Activated CD4-positive, alpha-beta memory T cell treated with anti-CD3 and anti-CD28 coated beads, Interleukin-2, amount 10 ng/mL, durations not matched to agents 7 days and 5 days (primary cell): ENCODE data around the gene VWA1. TPM values are rescaled to one million over a fixed set of nuclear protein-coding genes. Genes with fewer than 3 reads are reported as not detected.
"Not testable (repeated sequence)": the region's sequence is repeated elsewhere in the genome, so short reads cannot be mapped to it uniquely, and the experiment has no call there.

ENCODE experiments used
- CTCF ChIA-PET: fragments of 350-600 bp; sonication (Branson Sonifier 250); formaldehyde crosslinking; loops from one replicate; lab custom pipeline; 2021; ENCODE audit warnings: antibody characterized with exemption, inconsistent platforms; lab: Charles Lee
- POLR2A ChIA-PET: fragments of 350-600 bp; sonication (Branson Sonifier 250); formaldehyde crosslinking; loops from one replicate; lab custom pipeline; 2021; ENCODE audit warnings: antibody characterized with exemption; lab: Charles Lee
- DNase-seq: peaks from one replicate; pipeline ENCODE4 v3.0.0-alpha.2; 2020
- H3K27ac Mint-ChIP-seq: one replicate; pipeline ENCODE4 v1.8.0; 2021; ENCODE audit warnings: mild to moderate bottlenecking, mixed read lengths
- H3K27me3 Mint-ChIP-seq: one replicate; pipeline ENCODE4 v1.8.0; 2021; ENCODE audit warnings: mixed read lengths
- H3K36me3 Mint-ChIP-seq: one replicate; pipeline ENCODE4 v1.8.0; 2021; ENCODE audit warnings: low read depth, mixed read lengths
- H3K4me1 Mint-ChIP-seq: one replicate; pipeline ENCODE4 v1.8.0; 2021; ENCODE audit warnings: mixed read lengths
- H3K4me3 Mint-ChIP-seq: one replicate; pipeline ENCODE4 v1.8.0; 2021; ENCODE audit warnings: mild to moderate bottlenecking, mixed read lengths
- H3K9me3 Mint-ChIP-seq: one replicate; pipeline ENCODE4 v1.8.0; 2021; ENCODE audit warnings: mixed read lengths
- total RNA-seq, 2 experiments: library from RNA; stranded (reverse); gene quantifications; one replicate each; pipeline ENCODE4 v1.2.3, GENCODE V29; 2021

VWA1 gene
- total RNA-seq, 2 experiments from 2014 or later: 0.33 to 0.45 TPM

DNA sequence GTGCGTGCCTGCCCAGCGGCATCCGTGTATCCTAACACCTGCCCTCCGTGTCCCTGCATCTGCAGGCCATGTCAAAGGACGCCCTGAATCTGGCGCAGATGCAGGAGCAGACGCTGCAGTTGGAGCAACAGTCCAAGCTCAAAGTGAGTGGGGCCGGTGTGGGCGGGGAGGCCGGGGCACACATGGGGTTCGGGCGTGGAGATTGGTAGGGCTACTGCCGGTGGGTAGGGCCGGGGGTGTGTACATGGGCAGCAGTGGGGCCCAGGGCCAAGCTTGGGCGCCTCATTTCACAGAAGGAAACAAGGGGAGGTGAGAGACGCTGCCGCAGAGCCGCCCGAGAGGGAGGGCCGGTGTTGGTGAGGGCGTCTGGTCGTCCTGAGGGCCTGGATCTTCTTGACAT lies 15.1 kb downstream of the VWA1 start:
- CTCF ChIA-PET, H3K4me1 Mint-ChIP-seq, H3K4me3 Mint-ChIP-seq, DNase-seq, H3K27me3 Mint-ChIP-seq, H3K27ac Mint-ChIP-seq, H3K9me3 Mint-ChIP-seq, H3K36me3 Mint-ChIP-seq, POLR2A ChIA-PET: not testable (repeated sequence)

DNA sequence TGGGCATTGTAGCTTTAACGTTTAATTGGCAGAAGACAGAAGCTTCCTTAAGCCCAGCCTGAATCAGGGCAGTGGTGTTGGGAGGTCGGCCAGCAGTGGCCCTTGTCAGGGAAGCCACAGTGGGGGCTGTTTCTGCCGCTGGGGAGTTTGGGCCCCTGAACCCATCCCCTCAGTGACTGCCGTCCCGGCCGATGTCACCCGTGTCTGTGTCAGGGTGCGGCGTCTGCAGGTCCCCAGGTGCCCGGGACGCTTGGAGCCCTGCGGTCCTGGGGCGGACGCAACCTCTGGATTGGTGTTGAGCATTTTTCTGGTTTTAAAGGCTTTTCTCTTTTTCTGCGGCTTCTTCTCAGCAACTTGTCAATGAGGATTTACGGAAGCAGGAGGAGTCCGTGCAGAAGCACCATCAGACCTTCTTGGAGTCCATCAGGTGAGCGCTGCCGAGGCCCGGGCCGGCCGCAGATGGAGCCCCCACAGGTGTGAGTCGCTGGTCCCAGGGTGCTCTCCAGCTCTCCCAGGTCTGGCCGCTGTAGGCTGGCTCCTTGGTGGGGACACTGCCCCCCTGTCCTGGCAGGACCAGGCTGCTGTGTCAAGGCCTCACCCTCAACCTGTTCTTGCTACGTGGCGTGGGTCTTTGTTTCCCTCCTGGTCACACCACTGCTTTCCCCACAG lies 16.3 kb downstream of the VWA1 start:
- H3K4me3 Mint-ChIP-seq: no peak overlapping the region
- no peak overlapping the region for H3K27ac Mint-ChIP-seq
- DNase-seq: no peak
- POLR2A ChIA-PET: no interaction called here
- CTCF ChIA-PET: no interaction called here
- H3K36me3 Mint-ChIP-seq: no peaks in the 10 kb centered on the region
- no peaks in the 10 kb centered on the region for H3K9me3 Mint-ChIP-seq
- no peaks in the 10 kb centered on the region for H3K4me1 Mint-ChIP-seq
- H3K27me3 Mint-ChIP-seq: peaks cover 4% of the 10 kb centered on the region

DNA sequence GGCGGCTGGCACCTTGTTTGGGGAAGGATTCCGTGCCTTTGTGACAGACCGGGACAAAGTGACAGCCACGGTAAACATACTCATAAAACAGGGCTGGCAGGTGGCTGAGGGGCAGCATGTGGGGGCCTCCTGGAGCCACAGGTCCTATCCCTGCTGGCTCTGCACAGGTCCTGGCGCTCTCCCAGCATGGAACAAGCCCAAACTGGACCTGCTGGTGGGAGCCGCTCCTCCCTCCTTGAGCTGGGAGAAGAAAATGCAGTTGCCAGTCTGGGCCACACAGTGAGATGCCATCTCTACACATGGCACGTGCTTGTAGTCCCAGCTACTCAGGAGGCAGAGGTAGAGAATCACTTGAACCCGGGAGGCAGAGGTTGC lies 16.9 kb downstream of the VWA1 start:
- H3K27ac Mint-ChIP-seq, H3K27me3 Mint-ChIP-seq, DNase-seq, POLR2A ChIA-PET, H3K36me3 Mint-ChIP-seq, H3K9me3 Mint-ChIP-seq, H3K4me1 Mint-ChIP-seq, H3K4me3 Mint-ChIP-seq, CTCF ChIA-PET: not testable (repeated sequence)

DNA sequence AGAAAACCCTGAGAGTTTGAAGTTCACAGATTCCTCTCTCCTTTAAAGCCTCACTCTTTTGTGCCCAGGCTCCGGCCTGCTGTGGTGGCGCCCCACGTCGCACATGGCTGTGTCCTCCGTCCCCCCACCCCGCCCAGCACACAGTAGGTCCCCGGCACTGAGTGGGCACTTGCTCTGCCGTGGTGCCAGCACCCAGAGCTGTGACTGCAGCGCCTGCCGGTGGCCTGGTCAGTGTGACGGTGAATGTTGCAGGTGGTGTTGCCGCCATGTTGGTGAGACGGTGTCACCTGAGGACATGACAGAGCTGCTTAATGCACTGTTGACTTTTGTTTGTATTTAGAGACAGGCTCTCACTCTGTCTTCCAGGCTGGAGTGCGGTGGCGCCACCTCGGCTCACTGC lies 17.4 kb downstream of the VWA1 start:
- no peaks in the 10 kb centered on the region for H3K36me3 Mint-ChIP-seq
- no peak overlapping the region for H3K4me3 Mint-ChIP-seq
- DNase-seq: no peak
- ChIA-PET POLR2A (no interaction called here), CTCF (no interaction called here)
- H3K27me3 Mint-ChIP-seq: peaks cover 4% of the 10 kb centered on the region
- H3K4me1 Mint-ChIP-seq: no peaks in the 10 kb centered on the region
- no peak overlapping the region for H3K27ac Mint-ChIP-seq
- H3K9me3 Mint-ChIP-seq: no peaks in the 10 kb centered on the region

DNA sequence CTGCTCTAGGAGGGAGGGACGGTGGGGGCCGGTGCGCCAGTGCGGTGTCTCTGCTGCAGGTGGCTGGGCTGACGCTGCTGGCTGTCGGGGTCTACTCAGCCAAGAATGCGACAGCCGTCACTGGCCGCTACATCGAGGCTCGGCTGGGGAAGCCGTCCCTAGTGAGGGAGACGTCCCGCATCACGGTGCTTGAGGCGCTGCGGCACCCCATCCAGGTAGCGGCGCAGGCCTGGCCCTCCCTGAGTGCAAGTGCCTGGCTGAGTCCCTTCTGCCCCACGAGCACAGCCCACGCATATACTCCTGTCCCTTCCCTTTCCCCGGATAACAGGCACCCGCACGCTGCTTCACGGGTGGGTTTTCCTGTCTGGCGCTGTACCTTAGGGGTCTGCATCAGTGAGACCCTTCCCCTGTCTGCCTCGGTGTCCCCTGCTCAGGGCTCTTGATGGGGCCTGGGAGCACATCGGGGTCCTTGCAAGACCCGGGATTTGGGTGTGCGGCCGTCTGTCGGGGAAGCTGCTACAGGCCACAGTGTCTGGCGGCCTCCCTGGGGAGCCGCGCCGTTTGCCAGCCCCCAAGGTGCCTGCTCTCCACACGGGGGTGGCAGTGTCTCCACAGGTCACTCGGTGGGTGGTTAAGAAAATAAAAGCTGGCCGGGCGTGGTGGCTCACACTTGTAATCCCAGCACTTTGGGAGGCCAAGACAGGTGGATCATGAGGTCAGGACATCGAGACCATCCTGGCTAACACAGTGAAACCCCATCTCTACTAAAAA lies 19.0 kb downstream of the VWA1 start:
- H3K4me3 Mint-ChIP-seq, H3K27me3 Mint-ChIP-seq, H3K27ac Mint-ChIP-seq, H3K9me3 Mint-ChIP-seq, CTCF ChIA-PET, POLR2A ChIA-PET, H3K36me3 Mint-ChIP-seq, DNase-seq, H3K4me1 Mint-ChIP-seq: not testable (repeated sequence)

DNA sequence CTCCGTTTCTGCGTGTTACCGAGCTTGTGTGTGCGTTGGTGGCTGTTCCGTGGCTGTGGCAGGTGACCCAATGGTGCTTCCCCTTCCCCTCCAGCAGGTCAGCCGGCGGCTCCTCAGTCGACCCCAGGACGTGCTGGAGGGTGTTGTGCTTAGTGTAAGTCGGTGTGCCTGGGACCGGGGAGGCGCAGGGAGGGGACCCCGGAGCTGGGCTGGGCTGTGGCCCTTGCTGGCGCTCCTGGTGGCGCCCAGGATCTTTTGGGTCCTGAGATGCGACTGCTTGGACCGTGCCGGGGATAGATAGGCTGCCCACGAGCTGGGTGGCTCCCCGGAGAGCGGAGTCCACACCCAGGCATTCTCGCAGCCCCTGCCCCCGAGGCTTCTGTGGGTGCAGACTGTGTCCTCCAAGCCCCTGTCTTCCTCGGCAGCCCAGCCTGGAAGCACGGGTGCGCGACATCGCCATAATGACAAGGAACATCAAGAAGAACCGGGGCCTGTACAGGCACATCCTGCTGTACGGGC lies 19.9 kb downstream of the VWA1 start:
- CTCF ChIA-PET: no interaction called here
- Mint-ChIP-seq H3K4me1 (no peaks in the 10 kb centered on the region), H3K4me3 (no peak overlapping the region)

DNA sequence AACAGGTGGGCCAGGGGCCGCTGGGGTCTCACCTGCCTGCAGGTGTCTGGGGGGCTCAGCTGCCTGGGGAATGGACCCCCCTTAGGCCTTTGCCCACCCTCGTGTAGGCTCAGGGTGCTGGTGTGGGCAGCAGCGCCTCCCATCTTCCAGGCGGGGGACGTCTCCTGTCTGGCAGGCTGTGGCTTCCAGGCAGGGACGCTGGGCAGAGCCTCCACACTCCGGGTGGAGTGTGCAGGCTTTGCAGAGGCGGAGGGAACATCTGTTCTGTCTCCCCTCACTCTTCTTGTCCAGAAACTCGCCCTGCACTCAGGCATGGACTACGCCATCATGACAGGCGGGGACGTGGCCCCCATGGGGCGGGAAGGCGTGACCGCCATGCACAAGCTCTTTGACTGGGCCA lies 20.4 kb downstream of the VWA1 start:
- DNase-seq, H3K27me3 Mint-ChIP-seq, POLR2A ChIA-PET, H3K27ac Mint-ChIP-seq, H3K36me3 Mint-ChIP-seq, H3K4me1 Mint-ChIP-seq, CTCF ChIA-PET, H3K9me3 Mint-ChIP-seq, H3K4me3 Mint-ChIP-seq: not testable (repeated sequence)

More for the DNA sequence above, 19.9 kb downstream of the VWA1 start:
- POLR2A ChIA-PET: no interaction called here
- Mint-ChIP-seq H3K27ac (no peak overlapping the region), H3K9me3 (no peaks in the 10 kb centered on the region), H3K36me3 (no peaks in the 10 kb centered on the region), H3K27me3 (no peaks in the 10 kb centered on the region)
- DNase-seq: no peak

DNA sequence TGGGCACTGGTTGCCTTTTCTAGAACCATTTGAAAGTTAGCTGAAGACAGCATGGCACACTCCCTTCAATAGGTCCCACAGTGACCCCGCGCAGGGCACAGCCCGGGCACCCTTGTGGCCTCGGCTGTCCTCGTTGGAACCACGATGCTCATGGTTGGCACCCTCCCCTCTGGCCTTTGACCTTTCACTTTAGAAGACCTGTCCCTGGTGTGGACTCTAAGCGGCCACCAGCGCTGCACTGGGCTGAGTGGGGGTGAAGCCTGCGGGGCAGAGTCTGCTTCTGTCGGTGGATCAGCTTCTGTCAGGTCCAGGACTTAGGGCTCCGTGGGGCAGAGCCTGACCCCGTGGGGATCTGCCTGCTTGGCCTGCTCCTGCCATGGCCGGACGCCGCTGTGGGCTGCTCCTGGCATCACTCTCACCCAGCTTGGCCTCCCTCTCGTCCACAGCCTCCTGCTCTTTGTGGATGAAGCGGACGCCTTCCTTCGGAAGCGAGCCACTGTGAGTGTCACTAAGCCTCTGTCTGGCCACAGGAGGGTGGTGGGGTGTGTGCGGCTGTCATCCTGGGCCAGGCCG lies 21.3 kb downstream of the VWA1 start:
- H3K4me3 Mint-ChIP-seq, H3K27ac Mint-ChIP-seq, DNase-seq, H3K9me3 Mint-ChIP-seq, H3K4me1 Mint-ChIP-seq, H3K27me3 Mint-ChIP-seq, H3K36me3 Mint-ChIP-seq, POLR2A ChIA-PET: not testable (repeated sequence)
- CTCF ChIA-PET: interaction anchor here (1.3 kb wide), 1 partner anchor 48 kb away, joined by 4 read pairs; no protein-coding TSS in a partner anchor

DNA sequence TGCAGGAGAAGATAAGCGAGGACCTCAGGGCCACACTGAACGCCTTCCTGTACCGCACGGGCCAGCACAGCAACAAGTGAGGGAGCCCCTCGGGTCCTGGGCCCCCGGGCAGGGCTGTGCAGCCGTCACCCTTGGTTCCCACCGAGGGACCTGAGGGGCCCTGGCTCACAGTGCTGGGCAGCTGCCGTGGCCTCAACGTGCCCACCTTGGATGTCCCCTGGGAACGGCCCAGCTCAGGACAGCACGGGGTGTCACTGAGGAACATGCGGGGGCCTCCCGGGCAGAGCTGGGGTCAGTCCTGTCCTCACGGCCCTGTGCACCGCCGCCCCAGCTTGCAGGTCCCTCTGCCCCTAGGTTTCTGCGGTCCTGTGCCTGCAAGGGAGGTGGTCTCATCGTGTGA lies 23.7 kb downstream of the VWA1 start:
- H3K27ac Mint-ChIP-seq, H3K4me3 Mint-ChIP-seq, H3K9me3 Mint-ChIP-seq, DNase-seq, H3K36me3 Mint-ChIP-seq, H3K4me1 Mint-ChIP-seq, H3K27me3 Mint-ChIP-seq, POLR2A ChIA-PET: not testable (repeated sequence)
- CTCF ChIA-PET: interaction anchor here (1.7 kb wide), 1 partner anchor 18 kb away, joined by 5 read pairs; no protein-coding TSS in a partner anchor

DNA sequence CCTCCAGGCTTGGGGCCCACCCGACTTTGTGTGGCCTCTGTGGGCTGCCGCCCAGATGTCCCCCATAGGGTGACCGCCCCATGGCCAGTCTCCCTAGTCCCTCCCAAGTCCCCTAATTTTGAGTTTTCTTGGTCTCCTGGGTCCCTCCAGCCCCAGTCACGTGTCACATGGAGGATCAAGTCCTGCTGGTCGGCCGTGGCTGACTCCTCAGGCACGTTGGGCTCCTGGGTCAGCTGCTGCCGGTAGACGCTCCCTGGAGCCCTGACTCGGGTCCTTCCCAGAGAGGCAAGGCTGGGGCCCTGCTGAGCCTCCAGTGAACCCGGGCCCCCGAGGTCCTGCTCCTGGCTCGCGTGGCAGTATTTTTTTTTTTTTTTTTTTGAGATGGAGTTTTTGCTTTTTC lies 24.2 kb downstream of the VWA1 start:
- H3K27ac Mint-ChIP-seq, CTCF ChIA-PET, H3K4me3 Mint-ChIP-seq, H3K9me3 Mint-ChIP-seq, H3K36me3 Mint-ChIP-seq, H3K4me1 Mint-ChIP-seq, POLR2A ChIA-PET, DNase-seq, H3K27me3 Mint-ChIP-seq: not testable (repeated sequence)

DNA sequence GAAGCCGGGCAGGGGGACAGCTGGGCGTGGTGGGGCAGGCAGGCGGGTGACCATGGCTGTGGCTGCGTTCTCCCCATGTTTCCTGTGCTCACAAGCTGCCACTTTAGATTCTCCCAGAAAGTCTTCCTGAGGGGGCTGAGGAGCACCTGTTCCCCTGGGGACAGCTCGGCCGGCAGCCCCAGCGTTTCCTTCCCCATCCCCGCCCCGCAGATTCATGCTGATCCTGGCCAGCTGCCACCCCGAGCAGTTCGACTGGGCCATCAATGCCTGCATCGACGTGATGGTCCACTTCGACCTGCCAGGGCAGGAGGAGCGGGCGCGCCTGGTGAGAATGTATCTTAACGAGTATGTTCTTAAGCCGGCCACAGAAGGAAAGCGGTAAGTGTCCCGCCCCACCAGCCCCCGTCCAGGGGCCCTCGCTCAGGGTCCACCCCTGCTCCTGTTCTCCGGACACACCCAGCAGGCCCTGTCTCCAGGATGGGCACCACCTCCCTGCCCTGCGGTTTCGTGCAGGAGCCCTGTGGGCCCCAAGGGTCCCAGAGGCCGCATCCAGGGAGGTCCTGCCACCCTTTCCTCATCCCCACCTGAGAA lies 25.1 kb downstream of the VWA1 start:
- POLR2A ChIA-PET: no interaction called here
- CTCF ChIA-PET: no interaction called here
- Mint-ChIP-seq H3K9me3 (no peaks in the 10 kb centered on the region), H3K27me3 (no peaks in the 10 kb centered on the region), H3K4me1 (peaks cover 3% of the 10 kb centered on the region), H3K36me3 (no peaks in the 10 kb centered on the region), H3K4me3 (no peak overlapping the region), H3K27ac (no peak overlapping the region)
- no peak for DNase-seq

DNA sequence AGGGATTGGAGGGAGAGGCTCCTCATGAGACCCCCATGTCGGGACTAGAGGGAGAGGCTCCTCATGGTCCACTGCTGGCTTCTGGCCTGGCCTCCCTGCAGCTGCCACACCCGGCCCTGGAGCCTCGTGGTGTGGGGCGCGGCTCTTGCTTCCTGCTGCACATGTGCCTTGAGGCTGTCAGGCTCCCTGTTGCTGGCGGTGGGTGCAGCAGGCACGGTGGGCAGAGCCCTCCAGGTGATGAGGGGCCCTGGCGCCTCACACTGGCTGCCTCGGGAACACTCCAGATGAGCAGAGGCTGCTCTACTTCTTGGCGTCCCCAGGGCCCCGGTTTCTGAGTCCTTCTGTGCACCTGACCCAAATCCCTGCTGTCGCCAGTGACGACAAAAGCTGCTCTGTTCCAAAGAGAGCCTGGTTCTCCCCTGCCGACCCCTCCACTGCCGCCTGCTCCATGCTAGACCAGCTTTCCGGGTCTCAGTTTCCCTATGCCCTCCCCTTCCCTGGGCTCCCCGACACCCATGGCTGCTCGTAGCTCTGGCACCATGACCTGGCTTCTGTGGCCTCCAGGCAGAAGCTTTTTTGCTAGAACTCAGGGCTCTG lies 26.3 kb downstream of the VWA1 start:
- Mint-ChIP-seq H3K4me3 (no peak overlapping the region), H3K4me1 (peaks cover 5% of the 10 kb centered on the region), H3K27ac (peak overlapping the region; percentile 49), H3K27me3 (no peaks in the 10 kb centered on the region), H3K9me3 (no peaks in the 10 kb centered on the region), H3K36me3 (no peaks in the 10 kb centered on the region)
- DNase-seq: no peak
- POLR2A ChIA-PET: no interaction called here
- CTCF ChIA-PET: no interaction called here
